GM18505 (cell line): ENCODE results near the gene TTLL8.

Experiments used
- ATAC-seq: cut with Tn5 transposase; IDR thresholded peaks from one replicate; pipeline ENCODE4 v1.9.1; 2021; ENCODE audit not compliant: unreplicated experiment
- POLR2A ChIP-seq: IDR thresholded peaks from 4 replicates; pipeline ENCODE4 v1.6.1; 2011; ENCODE audit warnings: borderline replicate concordance; ENCODE audit not compliant: insufficient read depth, insufficient read length; ENCODE audit errors: extremely low read depth

Gene TTLL8

GRCh38 chr22:50061141-50061823 is 3.2 kb upstream of the TTLL8 start:
- no peak for ATAC-seq
- no peak for TF ChIP-seq POLR2A

GRCh38 chr22:50060441-50061140 is 2.5 kb upstream of the TTLL8 start:
- no peak for ATAC-seq
- no peak for TF ChIP-seq POLR2A

- no peak for ATAC-seq
- no peak for TF ChIP-seq POLR2A
These were observed 1.8 kb upstream of the TTLL8 start for GRCh38 chr22:50059881-50060262.

- TF ChIP-seq POLR2A, result no peak
- no peak for ATAC-seq
These were observed 1.1 kb upstream of the TTLL8 start for GRCh38 chr22:50058906-50059880.

GRCh38 chr22:50057278-50058060 is 629 bp downstream of the TTLL8 start:
- no peak for TF ChIP-seq POLR2A

GRCh38 chr22:50056214-50056972 is 1.7 kb downstream of the TTLL8 start:
- ATAC-seq, result no peak
- no peak for TF ChIP-seq POLR2A

More at GRCh38 chr22:50057278-50058060, 629 bp downstream of the TTLL8 start:
- ATAC-seq, result no peak

- ATAC-seq, result no peak
- no peak for TF ChIP-seq POLR2A
These were observed 4.2 kb downstream of the TTLL8 start for GRCh38 chr22:50053861-50054260.

- ATAC-seq, result no peak
These were observed 6.2 kb downstream of the TTLL8 start for GRCh38 chr22:50051930-50052329.

GRCh38 chr22:50049299-50050195 is 8.6 kb downstream of the TTLL8 start:
- TF ChIP-seq POLR2A, result no peak
- ATAC-seq, result no peak

More at GRCh38 chr22:50051930-50052329, 6.2 kb downstream of the TTLL8 start:
- no peak for TF ChIP-seq POLR2A

- TF ChIP-seq POLR2A, result no peak
- ATAC-seq, result no peak
These were observed 9.3 kb downstream of the TTLL8 start for GRCh38 chr22:50048836-50049235.

GRCh38 chr22:50048061-50048765 is 9.9 kb downstream of the TTLL8 start:
- TF ChIP-seq POLR2A, result no peak
- no peak for ATAC-seq

- no peak for TF ChIP-seq POLR2A
- no peak for ATAC-seq
These were observed 10.8 kb downstream of the TTLL8 start for GRCh38 chr22:50047346-50047745.
